Left kidney (tissue), 2 donors: ENCODE data around the gene BCL6B. TPM values are rescaled to one million over a fixed set of nuclear protein-coding genes. Genes with fewer than 3 reads are reported as not detected.
"Not testable (repeated sequence)": the region's sequence is repeated elsewhere in the genome, so short reads cannot be mapped to it uniquely, and the experiment has no call there.

Experiments
- DNase-seq: peaks from one replicate; pipeline ENCODE4 v3.0.0-alpha.2; 2013
- polyA plus RNA-seq: library from polyadenylated mRNA; unstranded; fragments of 120-200 nt; gene quantifications from one replicate; pipeline ENCODE4 v1.2.1, GENCODE V29; 2013; ENCODE audit not compliant: insufficient read length

Gene BCL6B
- polyA plus RNA-seq, 1 donor: 21.8 TPM

DNA sequence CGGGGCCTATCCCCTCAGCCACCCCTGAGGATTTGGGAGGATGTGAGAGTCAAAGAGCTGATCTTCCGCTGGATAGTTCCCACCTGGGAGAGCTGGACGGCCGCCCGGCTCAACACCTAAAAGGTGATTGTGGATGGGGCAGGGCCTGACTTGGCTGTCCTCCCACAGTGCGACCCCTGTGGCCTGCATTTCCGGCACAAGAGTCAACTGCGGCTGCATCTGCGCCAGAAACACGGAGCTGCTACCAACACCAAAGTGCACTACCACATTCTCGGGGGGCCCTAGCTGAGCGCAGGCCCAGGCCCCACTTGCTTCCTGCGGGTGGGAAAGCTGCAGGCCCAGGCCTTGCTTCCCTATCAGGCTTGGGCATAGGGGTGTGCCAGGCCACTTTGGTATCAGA, 4.5 kb downstream of the BCL6B start:
- DNase-seq: no peak

DNA sequence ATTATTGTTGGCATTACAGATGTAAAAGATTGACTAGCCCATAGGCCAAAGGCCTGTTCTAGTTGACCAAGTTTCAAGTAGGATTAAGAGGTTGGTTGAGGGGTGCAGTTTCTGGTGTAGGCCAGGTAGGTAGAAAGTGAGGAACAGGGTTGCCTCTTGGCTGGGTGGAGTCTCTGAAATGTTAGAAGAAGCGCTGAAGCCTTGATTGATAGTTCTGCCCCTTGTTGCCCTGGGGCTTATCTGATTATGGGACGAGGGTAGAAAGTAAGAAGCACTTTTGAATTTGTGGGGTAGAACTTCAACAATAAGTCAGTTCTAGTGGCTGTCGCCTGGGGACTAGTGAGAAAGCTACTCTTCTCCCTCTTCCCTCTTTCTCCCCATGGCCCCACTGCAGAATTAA, 6.2 kb downstream of the BCL6B start:
- no peak for DNase-seq

GRCh38 chr17:7029659-7030058, 6.8 kb downstream of the BCL6B start:
- no peak for DNase-seq

DNA sequence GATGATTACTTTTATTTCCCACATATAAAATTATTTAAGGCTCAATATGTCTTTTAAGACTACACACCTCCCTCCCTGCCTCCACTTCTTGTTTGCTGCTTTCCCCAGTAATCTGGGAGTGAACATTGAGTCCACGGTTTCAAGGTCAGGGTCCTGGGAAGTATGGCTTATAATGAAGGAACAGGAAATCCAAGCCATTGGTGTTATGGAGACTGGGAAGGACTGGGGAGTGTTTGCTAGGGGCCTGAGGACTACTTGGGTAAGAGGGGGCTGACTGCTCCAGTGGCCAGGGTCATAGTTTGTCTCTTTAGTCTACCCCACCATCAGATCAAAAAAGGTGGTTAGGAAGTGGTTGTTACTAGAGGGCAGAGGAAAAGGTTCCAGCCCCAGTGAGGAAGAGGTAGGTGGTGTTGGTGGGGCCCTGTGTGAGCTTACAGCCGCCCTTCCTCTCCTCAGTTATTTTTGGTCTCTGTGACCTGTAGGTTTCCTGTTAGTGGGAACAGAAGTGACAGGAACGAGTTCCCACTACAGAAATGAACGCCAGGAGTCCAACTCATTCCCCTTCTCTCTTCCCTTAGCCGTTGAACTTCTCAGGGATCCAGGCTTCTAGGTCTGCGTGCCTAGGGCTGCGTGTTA, 12.2 kb downstream of the BCL6B start:
- no peak for DNase-seq

DNA sequence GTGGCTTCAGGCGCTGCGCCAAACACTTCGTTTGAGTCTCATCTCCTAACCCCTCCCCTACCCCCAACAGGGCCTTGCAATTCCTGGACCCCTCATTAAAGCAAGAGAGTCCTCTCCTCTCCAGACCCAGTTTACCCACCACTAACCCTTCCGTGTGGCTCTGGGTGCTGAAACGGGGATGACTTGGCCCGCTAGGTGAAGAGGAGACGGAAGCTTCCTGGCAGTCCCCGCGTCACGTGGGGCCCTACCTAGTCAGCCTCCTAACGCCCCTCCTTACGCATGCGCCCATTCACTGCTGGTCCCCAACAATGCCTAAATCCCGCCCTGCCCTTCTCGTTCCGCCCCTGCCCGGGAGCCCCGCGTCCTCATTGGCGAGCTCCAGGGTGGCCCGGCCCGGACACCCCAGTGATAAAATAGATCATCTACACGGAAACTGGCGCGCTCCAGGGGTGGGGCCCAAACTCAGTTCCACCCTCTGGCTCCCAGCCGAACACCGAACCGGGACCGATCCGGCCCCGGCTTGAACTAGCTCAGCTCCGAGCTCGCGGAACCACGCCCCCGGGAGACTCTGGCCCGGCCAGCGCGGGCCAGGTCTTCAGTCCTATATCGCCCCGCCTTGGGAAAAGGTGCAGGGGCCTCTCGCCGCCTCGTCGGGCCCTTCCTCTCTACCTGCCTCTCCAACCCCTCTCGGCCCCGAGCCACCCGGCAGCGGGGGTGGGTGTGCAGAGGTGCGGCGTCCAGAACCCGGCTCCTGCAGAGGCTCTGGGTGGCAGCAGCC, 12.9 kb downstream of the BCL6B start, which contains the start of gene SLC16A13:
TSS of gene SLC16A13 (plus strand) at position 425 of the 778 bp plus-strand sequence. CDS start 368 bp downstream, outside the sequence.
- peak; percentile 96 for DNase-seq

DNA sequence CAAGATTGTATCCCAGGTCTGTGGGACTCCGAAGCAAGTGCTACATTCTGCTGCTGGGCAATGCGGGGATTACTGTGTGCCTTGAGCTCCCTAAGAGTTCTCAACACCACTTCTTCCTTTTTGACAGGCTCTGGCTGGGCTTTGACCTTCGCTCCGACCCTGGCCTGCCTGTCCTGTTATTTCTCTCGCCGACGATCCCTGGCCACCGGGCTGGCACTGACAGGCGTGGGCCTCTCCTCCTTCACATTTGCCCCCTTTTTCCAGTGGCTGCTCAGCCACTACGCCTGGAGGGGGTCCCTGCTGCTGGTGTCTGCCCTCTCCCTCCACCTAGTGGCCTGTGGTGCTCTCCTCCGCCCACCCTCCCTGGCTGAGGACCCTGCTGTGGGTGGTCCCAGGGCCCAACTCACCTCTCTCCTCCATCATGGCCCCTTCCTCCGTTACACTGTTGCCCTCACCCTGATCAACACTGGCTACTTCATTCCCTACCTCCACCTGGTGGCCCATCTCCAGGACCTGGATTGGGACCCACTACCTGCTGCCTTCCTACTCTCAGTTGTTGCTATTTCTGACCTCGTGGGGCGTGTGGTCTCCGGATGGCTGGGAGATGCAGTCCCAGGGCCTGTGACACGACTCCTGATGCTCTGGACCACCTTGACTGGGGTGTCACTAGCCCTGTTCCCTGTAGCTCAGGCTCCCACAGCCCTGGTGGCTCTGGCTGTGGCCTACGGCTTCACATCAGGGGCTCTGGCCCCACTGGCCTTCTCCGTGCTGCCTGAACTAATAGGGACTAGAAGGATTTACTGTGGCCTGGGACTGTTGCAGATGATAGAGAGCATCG, 15.4 kb downstream of the BCL6B start:
- no peak for DNase-seq

- DNase-seq: no peak
These were observed 17.0 kb downstream of the BCL6B start for GRCh38 chr17:7039832-7040231.

GRCh38 chr17:7041607-7042500, 19.0 kb downstream of the BCL6B start:
- no peak for DNase-seq

- DNase-seq: no peak
These were observed 19.8 kb downstream of the BCL6B start for GRCh38 chr17:7042501-7043181.

DNA sequence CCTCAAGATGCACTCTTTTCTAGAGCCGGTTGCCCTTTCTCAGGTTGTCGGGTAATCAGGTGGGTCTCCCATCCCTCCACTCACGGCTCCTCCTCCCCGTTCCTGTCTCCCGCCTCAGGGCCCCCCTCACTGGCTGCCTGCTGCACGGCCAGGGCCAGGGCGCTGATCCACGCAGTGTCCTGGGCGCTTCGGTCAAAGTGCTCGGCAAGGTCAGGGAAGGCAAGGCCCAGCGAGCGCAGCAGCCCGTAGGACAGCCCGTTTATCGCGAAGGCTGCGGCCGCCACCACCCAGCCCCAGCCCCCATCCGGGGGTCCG, 20.3 kb downstream of the BCL6B start:
- no peak for DNase-seq

DNA sequence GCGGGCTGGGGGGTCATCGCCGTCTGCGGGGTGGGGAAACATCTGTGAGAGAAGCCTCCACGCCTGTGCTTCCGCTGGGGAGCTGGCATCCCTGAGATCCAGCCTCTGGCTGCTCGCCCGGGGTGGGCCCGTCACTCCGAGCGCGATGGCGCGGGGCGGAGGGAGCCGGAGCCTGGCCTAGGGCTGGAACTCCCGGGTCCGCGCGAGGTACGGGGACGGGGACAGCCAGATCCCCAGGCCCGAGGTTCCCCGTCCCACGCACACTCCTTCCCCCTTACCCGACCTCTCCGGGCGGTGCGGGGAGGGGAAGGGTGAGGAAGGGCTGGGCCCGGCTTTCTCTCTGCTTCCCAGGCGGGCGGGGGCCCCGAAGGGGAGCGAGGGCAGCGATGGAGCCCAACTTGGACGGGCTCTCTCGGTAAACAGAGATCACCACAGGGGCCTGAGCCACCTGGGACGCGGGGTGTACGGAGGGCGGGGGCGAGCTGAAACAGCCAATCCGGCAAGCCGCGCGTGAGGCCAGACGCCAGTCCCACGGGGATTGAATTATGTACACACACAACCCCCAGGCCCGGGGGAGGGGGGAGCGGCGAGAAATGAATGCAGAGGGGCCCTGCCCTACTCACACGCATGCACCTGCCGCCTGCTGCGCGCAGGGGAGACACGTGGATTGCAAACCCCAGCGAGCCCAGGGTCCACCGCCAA, 20.8 kb downstream of the BCL6B start, which contains the start of gene SLC16A11:
TSS of gene SLC16A11 (minus strand) at position 596 of the 702 bp plus-strand sequence. CDS start at position 17, 579 bp downstream.
- DNase-seq: no peak

DNA sequence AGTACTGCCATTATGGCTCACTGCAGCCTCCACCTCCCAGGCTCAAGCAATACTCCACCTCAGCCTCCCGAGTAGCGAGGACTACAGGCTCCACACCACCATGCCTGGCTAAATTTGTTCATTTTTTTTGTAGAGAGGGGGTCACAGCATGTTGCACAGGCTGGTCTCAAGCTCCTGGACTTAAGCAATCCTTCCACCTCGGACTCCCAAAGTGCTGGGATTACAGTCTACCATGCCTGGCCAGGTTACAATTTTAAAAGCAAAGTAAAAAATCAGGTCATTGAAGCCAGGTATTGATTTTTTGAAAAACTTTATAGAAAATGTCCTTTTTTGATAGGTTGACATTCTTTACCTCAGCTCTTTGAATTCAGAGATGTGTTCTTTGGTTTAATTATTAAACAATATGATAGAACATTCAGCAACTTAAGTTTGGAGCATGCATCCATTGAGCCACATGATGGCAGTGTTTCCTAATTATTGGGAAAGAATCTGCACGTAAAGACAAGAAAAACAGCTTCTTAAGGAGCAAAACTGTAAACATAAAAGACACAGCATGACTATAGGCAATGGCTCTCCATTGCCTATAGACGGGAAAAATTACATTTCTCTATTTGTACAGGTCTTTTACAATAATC, 22.8 kb downstream of the BCL6B start:
- peak; percentile 81 for DNase-seq

GRCh38 chr17:7046127-7046724, 23.4 kb downstream of the BCL6B start:
- DNase-seq: no peak

GRCh38 chr17:7046725-7047397, 24.0 kb downstream of the BCL6B start:
- not testable (repeated sequence) for DNase-seq

DNA sequence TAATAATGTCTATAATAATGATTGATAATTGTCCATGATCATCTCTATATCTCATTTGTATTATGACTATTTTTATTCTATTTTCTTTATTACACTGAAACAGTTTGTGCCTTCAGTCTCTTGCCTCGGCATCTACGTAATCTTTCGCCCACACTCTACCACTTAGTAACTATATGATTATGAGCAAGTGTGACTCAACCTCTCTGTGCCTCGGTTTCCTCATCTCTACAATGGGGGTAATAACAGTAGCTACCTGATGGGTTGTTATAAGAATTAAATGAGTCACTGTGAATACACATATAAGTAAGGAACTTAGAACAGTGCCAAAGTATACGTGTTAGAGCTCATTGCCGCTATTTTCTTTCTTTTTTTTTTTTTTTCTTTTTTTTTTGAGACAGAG, 24.7 kb downstream of the BCL6B start:
- no peak for DNase-seq

GRCh38 chr17:7048968-7049367, 26.1 kb downstream of the BCL6B start:
- DNase-seq: no peak

DNA sequence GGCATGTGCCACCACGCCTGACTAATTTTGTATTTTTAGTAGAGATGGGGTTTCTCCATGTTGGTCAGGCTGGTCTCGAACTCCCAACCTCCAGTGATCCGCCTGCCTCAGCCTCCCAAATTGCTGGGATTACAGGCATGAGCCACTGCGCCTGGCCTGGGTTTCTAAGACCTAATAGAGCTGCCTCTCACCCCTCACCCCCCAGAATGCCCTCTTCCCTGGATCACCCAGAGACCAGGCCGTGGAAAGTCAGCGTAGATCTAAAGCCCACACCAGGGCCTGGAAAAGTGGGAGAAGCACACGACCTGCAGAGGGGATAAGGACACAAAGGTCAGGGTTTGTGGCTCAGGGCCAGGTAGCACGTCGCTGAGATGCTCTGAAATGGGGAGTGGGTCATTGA, 27.7 kb downstream of the BCL6B start:
- not testable (repeated sequence) for DNase-seq

- no peak for DNase-seq
These were observed 33.5 kb downstream of the BCL6B start for GRCh38 chr17:7056386-7056785.
